Measurements from ENCODE around the gene SLC22A7. TPM values are rescaled to one million over a fixed set of nuclear protein-coding genes. Genes with fewer than 3 reads are reported as not detected.

SLC22A7 gene
- polyA plus RNA-seq, 12 donors: 0.28 to 0.55 TPM; not detected in 10

DNA sequence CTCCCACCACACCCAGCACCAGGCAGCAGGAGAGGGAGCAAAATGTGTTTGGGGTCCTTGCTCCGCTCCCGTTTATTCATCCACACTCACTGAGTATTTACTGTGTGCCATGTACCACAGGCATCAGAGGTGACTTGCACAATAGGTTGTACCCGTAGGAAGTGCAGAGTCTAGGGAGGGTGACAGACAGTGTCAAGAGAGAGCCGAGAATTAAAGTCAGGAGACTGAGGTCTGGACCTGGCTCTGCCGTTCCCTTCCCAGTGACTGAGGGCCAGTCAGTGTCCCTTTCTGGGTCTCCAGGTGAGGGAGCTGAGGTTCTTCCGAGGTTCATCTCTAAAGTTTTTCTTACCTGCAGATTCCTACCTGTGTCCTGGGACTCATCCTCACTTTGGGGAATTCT is 32.5 kb upstream of the SLC22A7 start:
- DNase-seq: no peak

GRCh38 chr6:43267619-43268354 is 30.3 kb upstream of the SLC22A7 start:
- DNase-seq: no peak

GRCh38 chr6:43268355-43268700 is 29.7 kb upstream of the SLC22A7 start:
- DNase-seq: no peak

DNA sequence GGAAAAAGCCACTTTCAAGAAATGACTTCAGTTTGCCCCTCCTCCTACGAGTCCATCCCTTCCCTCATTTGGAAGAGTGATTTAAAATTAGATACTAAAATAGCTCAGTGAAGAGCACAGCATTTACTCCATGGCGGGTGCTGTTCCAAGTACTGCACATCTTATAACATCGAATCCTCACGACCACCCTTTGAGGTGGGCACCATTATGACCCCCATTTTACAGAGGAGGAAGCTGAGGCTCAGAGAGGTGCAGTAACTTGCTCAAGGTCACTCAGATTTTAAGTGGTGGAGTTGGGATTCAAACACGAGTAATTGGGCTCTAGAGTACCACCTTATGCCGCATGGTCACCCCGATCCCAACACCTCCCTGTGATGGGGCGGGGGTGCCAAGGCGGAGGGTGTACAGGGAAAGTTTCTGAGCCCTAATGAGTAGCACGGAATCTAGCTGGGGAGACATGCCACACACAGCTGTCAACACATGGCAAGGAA is 29.2 kb upstream of the SLC22A7 start:
- no peak for DNase-seq

GRCh38 chr6:43269273-43270007 is 28.6 kb upstream of the SLC22A7 start:
- DNase-seq: no peak

- no peak for DNase-seq
Observed at GRCh38 chr6:43271103-43271815, 26.8 kb upstream of the SLC22A7 start.

DNA sequence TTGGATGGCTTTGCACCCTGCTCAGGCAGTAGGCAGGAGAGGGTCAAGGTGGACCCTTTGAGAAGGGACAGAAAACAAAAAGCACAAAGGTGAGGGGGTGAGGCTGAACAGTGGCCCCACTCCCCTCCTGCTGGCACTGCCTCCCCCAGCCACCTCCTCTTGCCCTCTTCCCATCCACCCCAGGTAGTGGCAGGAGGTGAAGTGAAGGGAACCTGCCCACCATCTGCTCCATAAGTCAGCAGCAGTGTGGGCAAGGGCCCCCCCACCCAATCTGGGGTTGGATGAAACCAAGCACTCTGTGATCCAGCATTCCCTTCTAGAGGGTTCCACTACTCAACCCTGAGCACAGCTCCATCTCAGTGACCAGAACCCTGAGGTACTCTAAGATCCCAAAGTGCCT is 26.1 kb upstream of the SLC22A7 start:
- DNase-seq: no peak

DNA sequence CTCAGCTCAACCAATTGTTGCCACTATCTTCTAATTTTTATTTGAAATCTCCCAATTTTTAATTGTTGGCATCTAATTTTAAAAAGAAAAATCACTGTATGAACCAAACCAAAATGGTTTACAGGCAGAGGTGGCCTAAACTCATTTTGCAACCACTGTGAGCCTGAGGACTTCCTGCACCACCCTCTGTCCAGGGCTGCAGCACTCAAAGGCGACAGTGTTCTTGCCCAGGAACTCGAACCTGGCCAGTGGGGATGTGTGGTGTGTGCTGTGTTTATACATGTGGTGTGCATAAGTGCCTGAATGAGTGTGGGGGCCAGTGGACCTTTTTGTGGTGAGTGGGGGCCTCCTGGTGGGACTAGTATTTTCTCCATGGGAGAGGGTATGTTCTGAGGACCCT is 24.4 kb upstream of the SLC22A7 start:
- DNase-seq: no peak

DNA sequence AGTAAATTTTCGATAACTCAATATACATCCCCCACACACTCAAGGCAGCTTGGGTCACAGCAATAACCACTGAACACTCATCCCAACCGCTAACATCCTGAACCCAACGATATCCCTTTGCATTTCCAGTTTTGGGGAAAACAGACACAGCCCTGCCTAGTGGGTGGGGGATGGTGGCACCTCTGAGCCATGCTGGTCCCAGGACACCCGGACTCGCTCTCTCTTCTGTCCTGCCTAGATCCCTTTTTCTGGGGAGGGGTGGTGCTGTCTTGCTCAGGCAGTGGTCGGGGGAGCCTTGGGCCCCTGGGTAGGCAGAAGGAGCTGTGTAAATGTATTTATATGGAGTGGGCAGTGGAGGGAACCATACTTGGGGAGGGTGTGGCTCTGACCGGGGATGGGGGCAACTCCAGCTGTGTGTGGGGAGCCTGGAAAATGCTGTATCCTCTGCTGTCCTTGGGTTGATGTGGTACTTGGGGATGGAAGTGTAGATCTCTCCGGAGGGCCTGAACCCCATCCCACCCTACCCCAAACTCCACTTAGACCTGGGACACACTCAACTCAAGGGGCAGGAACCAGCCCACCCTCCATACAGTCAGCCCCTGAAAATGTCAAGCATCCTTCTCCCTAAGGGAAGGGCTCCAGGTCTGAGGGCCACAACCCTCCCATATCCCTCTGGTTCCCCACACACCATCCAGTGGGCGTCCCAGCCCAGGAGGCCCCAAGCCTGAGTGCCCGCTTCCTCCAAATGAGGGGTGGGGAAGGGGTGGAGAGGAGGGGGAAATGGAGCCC is 23.7 kb upstream of the SLC22A7 start:
- DNase-seq: no peak

- no peak for DNase-seq
Observed at GRCh38 chr6:43274916-43275597, 23.0 kb upstream of the SLC22A7 start.

GRCh38 chr6:43275801-43276576 is 22.1 kb upstream of the SLC22A7 start:
- no peak for DNase-seq

GRCh38 chr6:43276577-43277305 is 21.3 kb upstream of the SLC22A7 start:
- DNase-seq: no peak

- no peak for DNase-seq
Observed at GRCh38 chr6:43277306-43277642, 20.8 kb upstream of the SLC22A7 start.

DNA sequence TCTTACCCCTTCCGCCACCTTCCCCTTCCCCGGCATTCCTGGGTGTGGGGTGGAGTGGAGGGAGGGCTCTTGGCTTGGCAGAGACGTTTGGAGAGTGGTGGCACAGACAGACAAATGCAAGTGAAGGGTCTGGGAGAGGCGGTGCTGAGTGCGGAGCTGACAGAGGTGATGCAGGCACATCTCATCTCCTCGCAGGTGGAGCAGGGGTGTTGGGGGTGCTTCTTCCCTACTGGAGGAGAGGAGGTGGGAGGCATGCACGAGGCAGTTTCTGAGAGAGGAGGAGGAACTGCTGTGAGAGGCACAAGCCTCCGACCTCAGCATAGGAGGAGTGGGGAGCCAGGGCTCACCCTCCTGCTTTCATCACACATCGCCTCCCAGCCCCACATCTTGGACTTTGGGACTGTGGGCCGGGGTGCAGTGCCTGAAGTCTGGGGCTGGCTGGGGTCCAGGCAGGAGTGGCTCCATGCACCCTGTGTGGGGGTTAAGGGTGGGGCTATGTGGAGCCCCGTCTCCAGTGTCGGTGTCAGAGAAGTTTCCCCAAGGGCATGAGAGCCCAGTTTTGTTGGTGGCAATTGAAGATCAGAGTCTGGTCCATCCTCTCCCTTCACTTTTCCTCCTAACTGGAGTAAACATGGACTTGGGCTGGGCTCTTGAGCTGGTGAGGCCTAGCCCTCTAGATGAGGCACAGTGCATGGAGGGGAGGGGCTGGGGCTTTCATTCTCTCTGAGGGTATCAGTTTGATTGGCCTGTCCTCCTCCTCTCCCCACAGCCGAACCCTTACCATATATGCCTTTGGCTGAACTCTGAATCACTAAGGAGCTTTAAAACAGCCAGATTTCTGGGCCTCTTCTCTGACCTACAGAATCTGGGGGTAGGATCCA is 20.2 kb upstream of the SLC22A7 start:
- no peak for DNase-seq

DNA sequence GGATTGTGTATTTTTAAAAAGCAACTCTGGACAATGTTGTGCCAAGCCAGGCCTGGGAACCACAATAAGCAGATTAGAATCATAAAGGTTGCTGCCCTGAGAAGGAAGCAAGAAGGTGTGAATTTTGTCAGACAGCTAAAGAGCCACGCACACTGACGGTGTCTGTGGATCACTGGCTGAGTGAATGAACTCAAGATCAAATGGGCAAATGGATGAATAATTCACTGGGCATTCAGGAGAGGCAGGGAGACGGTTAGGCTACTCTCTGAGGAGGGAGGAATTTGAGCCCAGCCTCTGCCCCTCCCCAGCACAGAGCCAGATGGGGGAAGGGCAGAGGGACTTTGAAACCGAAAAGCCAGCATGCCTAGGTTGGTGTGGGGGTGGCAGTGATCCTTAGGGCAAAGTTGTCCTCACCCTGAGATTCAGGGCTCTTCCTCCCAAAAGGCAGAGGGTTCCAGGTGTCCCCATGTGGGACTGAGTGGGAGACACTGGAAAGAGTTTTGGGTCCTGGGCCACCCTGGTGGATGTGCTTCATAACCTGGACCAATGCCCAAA is 19.5 kb upstream of the SLC22A7 start:
- DNase-seq: no peak

- no peak for DNase-seq
Observed at GRCh38 chr6:43280234-43280633, 17.8 kb upstream of the SLC22A7 start.

GRCh38 chr6:43282060-43282459 is 16.0 kb upstream of the SLC22A7 start:
- no peak for DNase-seq

Data from muscle of arm (tissue), 12 donors.